ENCODE measurements around the gene CPB1.

GRCh38 chr3:148880681-148881080 lies 53.1 kb downstream of the CPB1 start:
- TF ChIP-seq CTCF (IDR thresholded peaks at IDR 0.05; ENCODE audit: low read depth, low read length, poor library complexity, severe bottlenecking) (peak; percentile 45), EZH2phosphoT487 (IDR thresholded peaks at IDR 0.05; ENCODE audit: borderline replicate concordance, low read length) (no peak)
